HepG2 (cell line): Measurements from ENCODE around the gene AMN. TPM values are rescaled to one million over a fixed set of nuclear protein-coding genes. Genes with fewer than 3 reads are reported as not detected.
"Not testable (repeated sequence)": the region's sequence is repeated elsewhere in the genome, so short reads cannot be mapped to it uniquely, and the experiment has no call there.

Experiments
- ATAC-seq: fragments of 200-7000 bp; cut with Tn5 transposase; 3 replicates; pipeline ENCODE4 v1.9.1; 2020; ENCODE audit warnings: mild to moderate bottlenecking, moderate library complexity
- BruUV-seq: library from RNA; stranded (reverse); fragments of 400-500 nt; replicated peaks from 2 replicates; lab custom pipeline; 2021; lab: Mats Ljungman, UMichigan
- CTCF ChIA-PET: fragments of 300-600 bp; formaldehyde crosslinking; extraction: SDS; loops from one replicate; lab custom pipeline; 2021; ENCODE audit warnings: low total read pairs, inconsistent platforms, low intra/inter-chr PET ratio; lab: Yijun Ruan, JAX
- POLR2A ChIA-PET: fragments of 350-600 bp; sonication (Branson Sonifier 250); formaldehyde crosslinking; loops from one replicate; lab custom pipeline; 2020; ENCODE audit warnings: antibody characterized with exemption, inconsistent platforms; lab: Yijun Ruan, JAX
- DNase-seq: peaks from one replicate; pipeline ENCODE4 v3.0.0-alpha.2; 2015; ENCODE audit warnings: low spot score
- FAIRE-seq: peaks from 3 replicates; lab custom pipeline; 2011; peaks lifted over from hg19 to GRCh38; lab: Jason Lieb, UNC
- H2AFZ ChIP-seq: one replicate; pipeline ENCODE4 v1.6.1; 2011; ENCODE audit warnings: low read length, inconsistent platforms
- H3K27ac ChIP-seq: fragments of 300-600 bp; 3 replicates; pipeline ENCODE4 v1.8.0; 2011; ENCODE audit warnings: mixed run types, mild to moderate bottlenecking, mixed read lengths, low read length, inconsistent platforms; ENCODE audit not compliant: insufficient read depth; ENCODE audit errors: extremely low read length
- H3K27me3 ChIP-seq, 2 experiments: fragments of 200-600 bp in 1 of 2; 2 replicates in 1 of 2; 3 replicates in 1 of 2; pipeline versions ENCODE4 v1.6.0 to v1.8.0; 2011; ENCODE audit warnings: low read length in 2 of 2, mild to moderate bottlenecking in 2 of 2, moderate library complexity in 2 of 2, inconsistent platforms in 1 of 2; ENCODE audit not compliant: insufficient read depth in 2 of 2, control insufficient read depth in 1 of 2
- H3K36me3 ChIP-seq, 2 experiments: fragments of 200-600 bp in 1 of 2; replicated peaks in 1 of 2; 2 replicates in 1 of 2; 3 replicates in 1 of 2; pipeline versions ENCODE4 v1.5.1 to v1.8.0; 2011; ENCODE audit warnings: low read length in 2 of 2, inconsistent platforms in 1 of 2; ENCODE audit not compliant: insufficient read depth in 2 of 2, control insufficient read depth in 1 of 2
- H3K4me1 ChIP-seq: 2 replicates; pipeline ENCODE4 v1.5.1; 2012; ENCODE audit warnings: low read length, inconsistent platforms; ENCODE audit not compliant: insufficient read depth
- H3K4me2 ChIP-seq: 2 replicates; pipeline ENCODE4 v1.6.0; 2011; ENCODE audit warnings: low read depth, low read length, inconsistent platforms
- H3K4me3 ChIP-seq, 3 experiments: fragments of 200-600 bp in 1 of 3; sonication (generic), shearing (Covaris generic) in 1 of 3; replicated peaks in 1 of 3; 2 replicates each; pipeline ENCODE4 v1.5.1; 2011 to 2016; ENCODE audit warnings: low read length in 3 of 3, inconsistent platforms in 2 of 3, low read depth in 2 of 3, mild to moderate bottlenecking in 2 of 3, control low read depth in 1 of 3, mixed read lengths in 1 of 3; ENCODE audit not compliant: insufficient read depth in 1 of 3
- H3K79me2 ChIP-seq: one replicate; pipeline ENCODE4 v1.6.1; 2011; ENCODE audit warnings: low read length, inconsistent platforms; ENCODE audit not compliant: insufficient read depth
- H3K9ac ChIP-seq: 2 replicates; pipeline ENCODE4 v1.6.0; 2011; ENCODE audit warnings: mild to moderate bottlenecking, low read depth, low read length, inconsistent platforms; ENCODE audit not compliant: insufficient read depth
- H3K9me3 ChIP-seq: 2 replicates; pipeline ENCODE4 v1.5.1; 2012; ENCODE audit warnings: mild to moderate bottlenecking, low read length
- H4K20me1 ChIP-seq: 2 replicates; pipeline ENCODE4 v1.6.0; 2011; ENCODE audit warnings: inconsistent platforms, mild to moderate bottlenecking, low read length, moderate library complexity; ENCODE audit not compliant: insufficient read depth
- ADNP ChIP-seq: sonication (generic); formaldehyde crosslinking; IDR thresholded peaks from 2 replicates; pipeline ENCODE4 v1.4.0; 2020; ENCODE audit warnings: missing genetic modification reagents
- HNF4A ChIP-seq: sonication (generic); formaldehyde crosslinking; IDR thresholded peaks from 2 replicates; pipeline ENCODE4 v1.4.0; 2020; ENCODE audit warnings: missing genetic modification reagents
- JUNB ChIP-seq: sonication (generic); formaldehyde crosslinking; IDR thresholded peaks from 2 replicates; pipeline ENCODE4 v1.8.0; 2022; ENCODE audit warnings: missing genetic modification reagents, mild to moderate bottlenecking, borderline replicate concordance
- PITX1 ChIP-seq: sonication (generic); formaldehyde crosslinking; IDR thresholded peaks from 2 replicates; pipeline ENCODE4 v1.5.1; 2020; ENCODE audit warnings: mild to moderate bottlenecking, missing genetic modification reagents
- SALL1 ChIP-seq: sonication (generic); formaldehyde crosslinking; IDR thresholded peaks from 2 replicates; pipeline ENCODE4 v1.8.0; 2022; ENCODE audit warnings: mild to moderate bottlenecking, missing genetic modification reagents
- ZFX ChIP-seq: sonication (generic); formaldehyde crosslinking; IDR thresholded peaks from 2 replicates; pipeline ENCODE4 v1.4.0; 2020; ENCODE audit warnings: mild to moderate bottlenecking, low read depth, missing genetic modification reagents, moderate library complexity
- ZFY ChIP-seq: sonication (generic); formaldehyde crosslinking; IDR thresholded peaks from 2 replicates; pipeline ENCODE4 v1.4.0; 2020; ENCODE audit warnings: missing genetic modification reagents
- ZNF121 ChIP-seq: sonication (generic); formaldehyde crosslinking; IDR thresholded peaks from 2 replicates; pipeline ENCODE4 v1.5.0; 2020; ENCODE audit warnings: mild to moderate bottlenecking, missing genetic modification reagents
- WGBS: methylation state at CpG from one replicate; pipeline ENCODE4 v1.1.6; 2017; ENCODE audit warnings: low lambda C conversion rate; 5-methylcytosine and 5-hydroxymethylcytosine counted together
- in situ Hi-C: cut with HindIII; loops from 2 replicates; pipeline ENCODE4 v1.10.0; 2017; ENCODE audit warnings: low pct_unique_long_range_greater_than_20kb; ENCODE audit not compliant: extremely low pct_ligation_motif_present
- intact Hi-C: fragments of 100-400 bp; cut with micrococcal nuclease; formaldehyde crosslinking; loops from one replicate; pipeline ENCODE4 v1.10.0; 2022; ENCODE audit not compliant: unreplicated experiment
- polyA plus RNA-seq, 8 experiments: library from polyadenylated mRNA; depleted of rRNA in 3 of 8; stranded (reverse) in 7 of 8; unstranded in 1 of 8; fragments of >200 nt; fragmentation: Illumina TruSeq in 4 of 8; extraction: Trizol in 4 of 8; gene quantifications; 2 replicates each; pipeline versions ENCODE4 v1.2.1 to v1.2.3, GENCODE V29; 2011 to 2016; ENCODE audit warnings: low read depth in 4 of 8, missing spikeins in 1 of 8, mixed read lengths in 1 of 8; ENCODE audit not compliant: insufficient read depth in 1 of 8
- total RNA-seq, 5 experiments: library from RNA; depleted of rRNA; stranded (reverse); fragments of >200 nt; fragmentation: Illumina TruSeq; extraction: Trizol; gene quantifications; 2 replicates each; pipeline ENCODE4 v1.2.3, GENCODE V29; 2016; ENCODE audit warnings: low read depth in 1 of 5
- TF ChIP-seq, protein P1 (sequence below): sonication (generic); formaldehyde crosslinking; IDR thresholded peaks from 2 replicates; pipeline ENCODE4 v1.5.0; 2020; ENCODE audit warnings: mild to moderate bottlenecking, missing genetic modification reagents
- TF ChIP-seq, protein P2 (sequence below): sonication (generic); formaldehyde crosslinking; conservative IDR thresholded peaks from 2 replicates; pipeline ENCODE4 v1.4.0; 2020; ENCODE audit warnings: mild to moderate bottlenecking, missing genetic modification reagents, moderate library complexity
- TF ChIP-seq, protein P3 (sequence below): sonication (generic); formaldehyde crosslinking; IDR thresholded peaks from 2 replicates; pipeline ENCODE4 v1.4.0; 2020; ENCODE audit warnings: missing genetic modification reagents, mild to moderate bottlenecking, borderline replicate concordance

The AMN gene
- total and polyA plus RNA-seq, 2 of the 13 experiments (the other 11 are each of a cell fraction or from before 2014, with no cell fraction given) = 9.8 to 33.1 TPM

DNA sequence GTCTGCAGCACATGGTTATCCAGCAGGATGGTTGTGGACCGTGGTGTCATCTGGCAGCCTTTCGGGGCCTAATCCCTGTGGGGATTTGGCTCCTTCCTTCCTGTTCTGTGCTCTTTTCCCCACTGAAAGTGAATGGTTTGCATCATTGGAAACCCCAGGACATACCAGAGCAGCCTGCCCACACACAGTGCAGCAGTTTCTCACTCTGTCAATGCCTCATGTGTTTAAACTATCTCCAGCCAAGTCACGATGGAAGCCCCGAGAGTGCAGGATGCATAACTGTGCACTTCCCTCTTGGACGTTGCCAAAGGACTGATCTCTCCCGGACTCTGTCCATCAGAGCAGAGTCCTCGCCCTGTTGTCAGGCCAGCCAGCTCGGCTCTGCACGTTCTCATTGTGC lies 29.0 kb upstream of the AMN start:
- CTCF ChIA-PET = no interaction called here
- POLR2A ChIA-PET = no interaction called here
- in situ Hi-C loops = no loop called here
- no peak for TF ChIP-seq PITX1 (CRISPR knock-in tag)
- no peak for TF ChIP-seq JUNB (CRISPR knock-in tag)
- peak; percentile 17; the same call in 1 of the 2 replicates for TF ChIP-seq SALL1 (CRISPR knock-in tag)
- TF ChIP-seq, all 625 proteins: peak for 1
- H3K4me2 ChIP-seq = no peak overlapping the region
- intact Hi-C loops = no loop called here
- no peaks in the 10 kb centered on the region for H3K27me3 ChIP-seq
- peaks cover 3 to 11% of the 10 kb centered on the region in 2 experiments; a peak in 4 of 5 replicates for H3K36me3 ChIP-seq
- ATAC-seq (no peak; the same call in 2 of the 3 replicates), FAIRE-seq (no peak), DNase-seq (no peak)
- no TSS peak for BruUV-seq
- no peak overlapping the region for H2AFZ ChIP-seq
- H3K4me3 ChIP-seq = no peak overlapping the region
- no peak overlapping the region for H3K9ac ChIP-seq
- H4K20me1 ChIP-seq = no peaks in the 10 kb centered on the region
- peak overlapping the region; percentile 33 for H3K27ac ChIP-seq
- H3K9me3 ChIP-seq = no peaks in the 10 kb centered on the region
- no peaks in the 10 kb centered on the region for H3K79me2 ChIP-seq
- 82% methylated on average over 9 of the region's 9 CpGs for WGBS
- peaks cover 19% of the 10 kb centered on the region for H3K4me1 ChIP-seq

DNA sequence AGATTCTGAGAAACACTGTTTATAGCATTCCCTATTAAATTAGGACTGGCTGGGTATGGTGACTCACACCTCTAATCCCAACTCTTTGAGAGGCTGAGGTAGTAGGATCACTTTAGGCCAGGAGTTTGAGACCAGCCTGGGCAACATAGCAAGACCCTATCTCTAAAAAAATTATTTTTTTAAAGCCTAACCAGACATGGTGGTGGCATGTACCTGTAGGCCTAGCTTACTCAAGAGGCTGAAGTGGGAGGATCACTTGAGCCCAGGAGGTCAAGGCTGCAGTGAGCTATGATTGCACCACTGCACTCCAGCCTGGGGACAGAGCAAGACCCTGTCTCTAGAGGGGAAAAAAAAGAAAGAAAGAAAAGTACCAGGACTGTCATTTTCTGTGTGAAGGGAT lies 25.7 kb upstream of the AMN start:
- DNase-seq (peak; percentile 13), ATAC-seq (peak; percentile 73)
- FAIRE-seq, H3K79me2 ChIP-seq, H3K27me3 ChIP-seq, H2AFZ ChIP-seq, CTCF ChIA-PET, H3K4me3 ChIP-seq, in situ Hi-C loops, H3K36me3 ChIP-seq, H4K20me1 ChIP-seq, H3K9ac ChIP-seq, H3K9me3 ChIP-seq, intact Hi-C loops, BruUV-seq, H3K4me2 ChIP-seq: not testable (repeated sequence)
- POLR2A ChIA-PET = interaction anchor here (0.9 kb wide), 1 partner anchor 23 kb away, joined by 3 read pairs; no protein-coding TSS in a partner anchor
- H3K27ac ChIP-seq = peak overlapping the region; percentile 45
- peaks cover 19% of the 10 kb centered on the region for H3K4me1 ChIP-seq
- TF ChIP-seq, protein P1, sequence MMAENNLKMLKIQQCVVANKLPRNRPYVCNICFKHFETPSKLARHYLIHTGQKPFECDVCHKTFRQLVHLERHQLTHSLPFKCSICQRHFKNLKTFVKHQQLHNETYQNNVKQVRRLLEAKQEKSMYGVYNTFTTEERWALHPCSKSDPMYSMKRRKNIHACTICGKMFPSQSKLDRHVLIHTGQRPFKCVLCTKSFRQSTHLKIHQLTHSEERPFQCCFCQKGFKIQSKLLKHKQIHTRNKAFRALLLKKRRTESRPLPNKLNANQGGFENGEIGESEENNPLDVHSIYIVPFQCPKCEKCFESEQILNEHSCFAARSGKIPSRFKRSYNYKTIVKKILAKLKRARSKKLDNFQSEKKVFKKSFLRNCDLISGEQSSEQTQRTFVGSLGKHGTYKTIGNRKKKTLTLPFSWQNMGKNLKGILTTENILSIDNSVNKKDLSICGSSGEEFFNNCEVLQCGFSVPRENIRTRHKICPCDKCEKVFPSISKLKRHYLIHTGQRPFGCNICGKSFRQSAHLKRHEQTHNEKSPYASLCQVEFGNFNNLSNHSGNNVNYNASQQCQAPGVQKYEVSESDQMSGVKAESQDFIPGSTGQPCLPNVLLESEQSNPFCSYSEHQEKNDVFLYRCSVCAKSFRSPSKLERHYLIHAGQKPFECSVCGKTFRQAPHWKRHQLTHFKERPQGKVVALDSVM (CRISPR knock-in tag) = peak; percentile 89
- TF ChIP-seq, protein P2, sequence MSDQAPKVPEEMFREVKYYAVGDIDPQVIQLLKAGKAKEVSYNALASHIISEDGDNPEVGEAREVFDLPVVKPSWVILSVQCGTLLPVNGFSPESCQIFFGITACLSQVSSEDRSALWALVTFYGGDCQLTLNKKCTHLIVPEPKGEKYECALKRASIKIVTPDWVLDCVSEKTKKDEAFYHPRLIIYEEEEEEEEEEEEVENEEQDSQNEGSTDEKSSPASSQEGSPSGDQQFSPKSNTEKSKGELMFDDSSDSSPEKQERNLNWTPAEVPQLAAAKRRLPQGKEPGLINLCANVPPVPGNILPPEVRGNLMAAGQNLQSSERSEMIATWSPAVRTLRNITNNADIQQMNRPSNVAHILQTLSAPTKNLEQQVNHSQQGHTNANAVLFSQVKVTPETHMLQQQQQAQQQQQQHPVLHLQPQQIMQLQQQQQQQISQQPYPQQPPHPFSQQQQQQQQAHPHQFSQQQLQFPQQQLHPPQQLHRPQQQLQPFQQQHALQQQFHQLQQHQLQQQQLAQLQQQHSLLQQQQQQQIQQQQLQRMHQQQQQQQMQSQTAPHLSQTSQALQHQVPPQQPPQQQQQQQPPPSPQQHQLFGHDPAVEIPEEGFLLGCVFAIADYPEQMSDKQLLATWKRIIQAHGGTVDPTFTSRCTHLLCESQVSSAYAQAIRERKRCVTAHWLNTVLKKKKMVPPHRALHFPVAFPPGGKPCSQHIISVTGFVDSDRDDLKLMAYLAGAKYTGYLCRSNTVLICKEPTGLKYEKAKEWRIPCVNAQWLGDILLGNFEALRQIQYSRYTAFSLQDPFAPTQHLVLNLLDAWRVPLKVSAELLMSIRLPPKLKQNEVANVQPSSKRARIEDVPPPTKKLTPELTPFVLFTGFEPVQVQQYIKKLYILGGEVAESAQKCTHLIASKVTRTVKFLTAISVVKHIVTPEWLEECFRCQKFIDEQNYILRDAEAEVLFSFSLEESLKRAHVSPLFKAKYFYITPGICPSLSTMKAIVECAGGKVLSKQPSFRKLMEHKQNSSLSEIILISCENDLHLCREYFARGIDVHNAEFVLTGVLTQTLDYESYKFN (CRISPR knock-in tag) = 0 out of 2 replicates have a peak, but pooled peaks have one; percentile 21
- TF ChIP-seq, protein P3, sequence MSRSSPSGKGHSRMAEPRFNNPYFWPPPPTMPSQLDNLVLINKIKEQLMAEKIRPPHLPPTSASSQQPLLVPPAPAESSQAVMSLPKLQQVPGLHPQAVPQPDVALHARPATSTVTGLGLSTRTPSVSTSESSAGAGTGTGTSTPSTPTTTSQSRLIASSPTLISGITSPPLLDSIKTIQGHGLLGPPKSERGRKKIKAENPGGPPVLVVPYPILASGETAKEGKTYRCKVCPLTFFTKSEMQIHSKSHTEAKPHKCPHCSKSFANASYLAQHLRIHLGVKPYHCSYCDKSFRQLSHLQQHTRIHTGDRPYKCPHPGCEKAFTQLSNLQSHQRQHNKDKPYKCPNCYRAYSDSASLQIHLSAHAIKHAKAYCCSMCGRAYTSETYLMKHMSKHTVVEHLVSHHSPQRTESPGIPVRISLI (CRISPR knock-in tag) = peak; percentile 47; the same call in 1 of the 2 replicates
- TF ChIP-seq ZNF121 (peak; percentile 97), HNF4A (CRISPR knock-in tag) (peak; percentile 71), ADNP (CRISPR knock-in tag) (peak; percentile 27; the same call in 1 of the 2 replicates), ZFY (CRISPR knock-in tag) (0 out of 2 replicates have a peak, but pooled peaks have one; percentile 15), ZFX (CRISPR knock-in tag) (peak; percentile 49; the same call in 1 of the 2 replicates)
